ENCODE results near the gene NACC1. TPM values are rescaled to one million over a fixed set of nuclear protein-coding genes. Genes with fewer than 3 reads are reported as not detected.
A peak's percentile ranks its signal among the peaks of the same experiment; 100 is the strongest.

Gene NACC1
- total and polyA plus RNA-seq, 8 donors = 7.0 to 25.3 (median 14.1) TPM

GRCh38 chr19:13104360-13104847 lies 13.7 kb upstream of the NACC1 start:
- Histone ChIP-seq H3K27ac (peak overlapping the region in 2 of 4 donors; percentile 8 to 54), H3K4me1 (peaks cover 0 to 7% (median 0%) of the 10 kb centered on the region in 3 donors), H3K4me3 (peak overlapping the region in 1 of 4 donors; percentile 11), H3K27me3 (no peaks in the 10 kb centered on the region), H3K9me3 (no peaks in the 10 kb centered on the region), H3K36me3 (no peaks in the 10 kb centered on the region)
- FAIRE-seq (no peak), ATAC-seq (peak in 3 of 4 donors; percentile 13 to 39 (median 13)), DNase-seq (peak in 2 of 6 donors; percentile 47 to 71)
- peak in 3 of 4 donors; percentile 24 to 47 (median 24) for TF ChIP-seq CTCF (IDR thresholded peaks at IDR 0.05)
- intact Hi-C loops (cut with DNase I) = loop anchor here in 1 of 3 donors (10.0 kb wide), 1 partner anchor 130 kb away; no protein-coding TSS in a partner anchor
- 46 to 54% methylated on average over 29 to 33 of the region's 33 CpGs for WGBS, 2 donors

- WGBS, 2 donors = 81 to 84% methylated on average over 28 to 29 of the region's 29 CpGs
- H3K27ac ChIP-seq = peak overlapping the region in 2 of 4 donors; percentile 22 to 54
- TF ChIP-seq CTCF (IDR thresholded peaks at IDR 0.05) = no peak
- no peaks in the 10 kb centered on the region for H3K36me3 ChIP-seq
- peak in 2 of 4 donors; percentile 3 for ATAC-seq
- peaks cover 0 to 7% (median 0%) of the 10 kb centered on the region in 3 donors for H3K4me1 ChIP-seq
- no peaks in the 10 kb centered on the region for H3K9me3 ChIP-seq
- peak overlapping the region in 1 of 4 donors; percentile 11 for H3K4me3 ChIP-seq
- intact Hi-C loops (cut with DNase I) = loop anchor here in 1 of 3 donors (10.0 kb wide), 1 partner anchor 130 kb away; no protein-coding TSS in a partner anchor
- DNase-seq = peak in 1 of 6 donors; percentile 56
- H3K27me3 ChIP-seq = no peaks in the 10 kb centered on the region
- no peak for FAIRE-seq
Observed at GRCh38 chr19:13104848-13105711, 13.0 kb upstream of the NACC1 start.

- Histone ChIP-seq H3K9me3 (no peaks in the 10 kb centered on the region), H3K4me3 (no peak overlapping the region), H3K27ac (no peak overlapping the region), H3K27me3 (no peaks in the 10 kb centered on the region), H3K36me3 (peaks cover 0 to 11% (median 0%) of the 10 kb centered on the region in 3 donors), H3K4me1 (no peaks in the 10 kb centered on the region)
- 94 to 97% methylated on average over 27 to 30 of the region's 30 CpGs for whole genome bisulfite sequencing, 2 donors
- ATAC-seq (no peak), FAIRE-seq (no peak), DNase-seq (no peak)
- TF ChIP-seq CTCF (IDR thresholded peaks at IDR 0.05) = no peak
- intact Hi-C loops (cut with DNase I) = loop anchor here in 1 of 3 donors (10.0 kb wide), 1 partner anchor 125 kb away; no protein-coding TSS in a partner anchor
Observed at GRCh38 chr19:13109361-13110098, 8.5 kb upstream of the NACC1 start.

- no peak for DNase-seq
- TF ChIP-seq CTCF (IDR thresholded peaks at IDR 0.05) = no peak
- intact Hi-C loops (cut with DNase I) = no loop called here
- Histone ChIP-seq H3K4me1 (no peaks in the 10 kb centered on the region), H3K27me3 (no peaks in the 10 kb centered on the region), H3K9me3 (no peaks in the 10 kb centered on the region), H3K4me3 (no peak overlapping the region), H3K27ac (no peak overlapping the region), H3K36me3 (peaks cover 0 to 11% (median 0%) of the 10 kb centered on the region in 3 donors)
- FAIRE-seq = no peak
- WGBS, 2 donors = 84 to 95% methylated on average over 14 to 15 of the region's 15 CpGs
- no peak for ATAC-seq
Observed at GRCh38 chr19:13110099-13110610, 7.9 kb upstream of the NACC1 start.
